BLaER1 (cell line): Measurements from ENCODE around the gene COL26A1.
"Not testable (repeated sequence)": the region's sequence is repeated elsewhere in the genome, so short reads cannot be mapped to it uniquely, and the experiment has no call there.

Experiments
- H3K27ac ChIP-seq: shearing (Covaris generic); formaldehyde crosslinking; 2 replicates; pipeline ENCODE4 v1.8.1; 2022
- H3K27me3 ChIP-seq: shearing (Covaris generic); formaldehyde crosslinking; 2 replicates; pipeline ENCODE4 v1.8.1; 2022
- H3K36me3 ChIP-seq: shearing (Covaris generic); formaldehyde crosslinking; 2 replicates; pipeline ENCODE4 v1.8.1; 2022
- H3K4me1 ChIP-seq: shearing (Covaris generic); formaldehyde crosslinking; 2 replicates; pipeline ENCODE4 v1.8.1; 2022
- H3K4me2 ChIP-seq: shearing (Covaris generic); formaldehyde crosslinking; 2 replicates; pipeline ENCODE4 v1.8.1; 2022
- H3K4me3 ChIP-seq: shearing (Covaris generic); formaldehyde crosslinking; 2 replicates; pipeline ENCODE4 v1.8.1; 2022
- H3K9ac ChIP-seq: shearing (Covaris generic); formaldehyde crosslinking; 2 replicates; pipeline ENCODE4 v1.8.1; 2022
- H3K9me3 ChIP-seq: shearing (Covaris generic); formaldehyde crosslinking; 2 replicates; pipeline ENCODE4 v1.8.1; 2022
- H4K20me1 ChIP-seq: shearing (Covaris generic); formaldehyde crosslinking; 2 replicates; pipeline ENCODE4 v1.8.1; 2022
- Cebpa-rat ChIP-seq: shearing (Covaris generic); IDR thresholded peaks from 2 replicates; pipeline ENCODE4 v1.8.1; 2022

COL26A1 gene

GRCh38 chr7:101412976-101413375, 50.3 kb downstream of the COL26A1 start:
- Histone ChIP-seq H3K27me3 (no peaks in the 10 kb centered on the region), H3K36me3 (no peaks in the 10 kb centered on the region), H3K4me3 (no peak overlapping the region), H3K9me3 (peaks cover 35% of the 10 kb centered on the region), H3K4me1 (no peaks in the 10 kb centered on the region), H3K9ac (no peak overlapping the region), H3K4me2 (no peak overlapping the region), H3K27ac (no peak overlapping the region), H4K20me1 (no peaks in the 10 kb centered on the region)
- no peak for TF ChIP-seq Cebpa-rat

GRCh38 chr7:101418694-101419093, 56.0 kb downstream of the COL26A1 start:
- no peaks in the 10 kb centered on the region for H3K9me3 ChIP-seq
- no peak overlapping the region for H3K4me3 ChIP-seq
- TF ChIP-seq Cebpa-rat = no peak
- no peaks in the 10 kb centered on the region for H3K4me1 ChIP-seq
- no peaks in the 10 kb centered on the region for H4K20me1 ChIP-seq
- no peak overlapping the region for H3K4me2 ChIP-seq
- no peak overlapping the region for H3K27ac ChIP-seq
- H3K27me3 ChIP-seq = no peaks in the 10 kb centered on the region
- H3K9ac ChIP-seq = no peak overlapping the region
- no peaks in the 10 kb centered on the region for H3K36me3 ChIP-seq

GRCh38 chr7:101419831-101420230, 57.2 kb downstream of the COL26A1 start:
- Histone ChIP-seq H3K4me3 (no peak overlapping the region), H4K20me1 (no peaks in the 10 kb centered on the region), H3K9ac (no peak overlapping the region), H3K9me3 (no peaks in the 10 kb centered on the region), H3K36me3 (no peaks in the 10 kb centered on the region), H3K27ac (no peak overlapping the region), H3K4me1 (no peaks in the 10 kb centered on the region), H3K27me3 (no peaks in the 10 kb centered on the region), H3K4me2 (no peak overlapping the region)
- no peak for TF ChIP-seq Cebpa-rat

- H3K4me1 ChIP-seq = no peaks in the 10 kb centered on the region
- no peak for TF ChIP-seq Cebpa-rat
- no peaks in the 10 kb centered on the region for H4K20me1 ChIP-seq
Measured at GRCh38 chr7:101420436-101420835, 57.8 kb downstream of the COL26A1 start.

GRCh38 chr7:101422356-101423195, 59.9 kb downstream of the COL26A1 start:
- H3K27me3 ChIP-seq = no peaks in the 10 kb centered on the region
- no peaks in the 10 kb centered on the region for H4K20me1 ChIP-seq
- no peak for TF ChIP-seq Cebpa-rat
- H3K9ac ChIP-seq = no peak overlapping the region
- H3K4me1 ChIP-seq = no peaks in the 10 kb centered on the region
- H3K9me3 ChIP-seq = no peaks in the 10 kb centered on the region
- H3K4me3 ChIP-seq = no peak overlapping the region
- no peak overlapping the region for H3K4me2 ChIP-seq
- no peaks in the 10 kb centered on the region for H3K36me3 ChIP-seq
- H3K27ac ChIP-seq = no peak overlapping the region

More at GRCh38 chr7:101420436-101420835, 57.8 kb downstream of the COL26A1 start:
- Histone ChIP-seq H3K4me2 (no peak overlapping the region), H3K27me3 (no peaks in the 10 kb centered on the region), H3K27ac (no peak overlapping the region), H3K9ac (no peak overlapping the region), H3K36me3 (no peaks in the 10 kb centered on the region), H3K4me3 (no peak overlapping the region), H3K9me3 (no peaks in the 10 kb centered on the region)

- Histone ChIP-seq H3K9me3 (no peaks in the 10 kb centered on the region), H3K36me3 (no peaks in the 10 kb centered on the region), H3K27me3 (no peaks in the 10 kb centered on the region), H3K4me1 (peaks cover 20% of the 10 kb centered on the region), H4K20me1 (no peaks in the 10 kb centered on the region), H3K9ac (no peak overlapping the region), H3K4me2 (no peak overlapping the region), H3K27ac (no peak overlapping the region), H3K4me3 (no peak overlapping the region)
- no peak for TF ChIP-seq Cebpa-rat
Measured at GRCh38 chr7:101426303-101427011, 63.8 kb downstream of the COL26A1 start.

GRCh38 chr7:101428093-101428866, 65.6 kb downstream of the COL26A1 start:
- Histone ChIP-seq H3K27me3 (no peaks in the 10 kb centered on the region), H3K9ac (no peak overlapping the region), H3K4me3 (no peak overlapping the region), H3K4me2 (peak overlapping the region; percentile 40), H3K27ac (no peak overlapping the region), H3K36me3 (no peaks in the 10 kb centered on the region), H3K9me3 (no peaks in the 10 kb centered on the region), H3K4me1 (peaks cover 20% of the 10 kb centered on the region), H4K20me1 (no peaks in the 10 kb centered on the region)
- no peak for TF ChIP-seq Cebpa-rat

GRCh38 chr7:101432316-101432715, 69.6 kb downstream of the COL26A1 start:
- Histone ChIP-seq H3K4me3 (no peak overlapping the region), H3K36me3 (no peaks in the 10 kb centered on the region), H4K20me1 (no peaks in the 10 kb centered on the region), H3K4me1 (peaks cover 32% of the 10 kb centered on the region), H3K9me3 (no peaks in the 10 kb centered on the region), H3K4me2 (no peak overlapping the region), H3K27me3 (no peaks in the 10 kb centered on the region), H3K9ac (no peak overlapping the region), H3K27ac (no peak overlapping the region)
- no peak for TF ChIP-seq Cebpa-rat

GRCh38 chr7:101433688-101434087, 71.0 kb downstream of the COL26A1 start:
- Histone ChIP-seq H3K9ac (no peak overlapping the region), H3K27ac (no peak overlapping the region), H3K4me3 (no peak overlapping the region), H4K20me1 (no peaks in the 10 kb centered on the region), H3K36me3 (no peaks in the 10 kb centered on the region), H3K4me1 (peaks cover 23% of the 10 kb centered on the region), H3K4me2 (no peak overlapping the region), H3K27me3 (no peaks in the 10 kb centered on the region), H3K9me3 (no peaks in the 10 kb centered on the region)
- no peak for TF ChIP-seq Cebpa-rat

GRCh38 chr7:101434155-101434554, 71.5 kb downstream of the COL26A1 start:
- H3K4me3 ChIP-seq, H3K4me2 ChIP-seq, H3K9ac ChIP-seq, H4K20me1 ChIP-seq, H3K27ac ChIP-seq, H3K36me3 ChIP-seq, H3K9me3 ChIP-seq, H3K27me3 ChIP-seq: not testable (repeated sequence)
- H3K4me1 ChIP-seq = peaks cover 19% of the 10 kb centered on the region
